GM12891 (cell line): Measurements from ENCODE around the gene ZNF655. TPM values are rescaled to one million over a fixed set of nuclear protein-coding genes. Genes with fewer than 3 reads are reported as not detected.

ENCODE experiments used
- DNase-seq: peaks from one replicate; pipeline ENCODE4 v3.0.0; 2011; ENCODE audit warnings: low spot score; ENCODE audit not compliant: insufficient read length
- FAIRE-seq: peaks from 2 replicates; lab custom pipeline; 2011; peaks lifted over from hg19 to GRCh38; lab: Jason Lieb, UNC
- PAX5 ChIP-seq: IDR thresholded peaks from 2 replicates; pipeline ENCODE4 v1.6.1; 2011; ENCODE audit warnings: low read length, moderate library complexity, mild to moderate bottlenecking; ENCODE audit not compliant: insufficient read depth, severe bottlenecking
- POLR2A ChIP-seq: IDR thresholded peaks from 2 replicates; pipeline ENCODE4 v1.6.1; 2011; ENCODE audit warnings: low read depth, low read length, control low read depth
- POLR2AphosphoS5 ChIP-seq: IDR thresholded peaks from 2 replicates; pipeline ENCODE4 v1.6.1; 2011; ENCODE audit warnings: low read depth, low read length, control low read depth
- POU2F2 ChIP-seq: IDR thresholded peaks from 2 replicates; pipeline ENCODE4 v1.6.1; 2011; ENCODE audit warnings: low read depth, mild to moderate bottlenecking, control low read depth, low read length, moderate library complexity
- SPI1 ChIP-seq: IDR thresholded peaks from 2 replicates; pipeline ENCODE4 v1.6.1; 2011; ENCODE audit warnings: low read depth, low read length, control low read depth
- TAF1 ChIP-seq: IDR thresholded peaks from 2 replicates; pipeline ENCODE4 v1.6.1; 2011; ENCODE audit warnings: low read depth, low read length, control low read depth
- polyA plus RNA-seq: library from polyadenylated mRNA; unstranded; fragments of >200 nt; gene quantifications from one replicate; pipeline ENCODE4 v1.2.1, GENCODE V29; 2012; ENCODE audit warnings: low read depth, missing spikeins, inconsistent platforms; ENCODE audit not compliant: missing spikeins

ZNF655 gene
- 35.5 TPM for polyA plus RNA-seq

DNA sequence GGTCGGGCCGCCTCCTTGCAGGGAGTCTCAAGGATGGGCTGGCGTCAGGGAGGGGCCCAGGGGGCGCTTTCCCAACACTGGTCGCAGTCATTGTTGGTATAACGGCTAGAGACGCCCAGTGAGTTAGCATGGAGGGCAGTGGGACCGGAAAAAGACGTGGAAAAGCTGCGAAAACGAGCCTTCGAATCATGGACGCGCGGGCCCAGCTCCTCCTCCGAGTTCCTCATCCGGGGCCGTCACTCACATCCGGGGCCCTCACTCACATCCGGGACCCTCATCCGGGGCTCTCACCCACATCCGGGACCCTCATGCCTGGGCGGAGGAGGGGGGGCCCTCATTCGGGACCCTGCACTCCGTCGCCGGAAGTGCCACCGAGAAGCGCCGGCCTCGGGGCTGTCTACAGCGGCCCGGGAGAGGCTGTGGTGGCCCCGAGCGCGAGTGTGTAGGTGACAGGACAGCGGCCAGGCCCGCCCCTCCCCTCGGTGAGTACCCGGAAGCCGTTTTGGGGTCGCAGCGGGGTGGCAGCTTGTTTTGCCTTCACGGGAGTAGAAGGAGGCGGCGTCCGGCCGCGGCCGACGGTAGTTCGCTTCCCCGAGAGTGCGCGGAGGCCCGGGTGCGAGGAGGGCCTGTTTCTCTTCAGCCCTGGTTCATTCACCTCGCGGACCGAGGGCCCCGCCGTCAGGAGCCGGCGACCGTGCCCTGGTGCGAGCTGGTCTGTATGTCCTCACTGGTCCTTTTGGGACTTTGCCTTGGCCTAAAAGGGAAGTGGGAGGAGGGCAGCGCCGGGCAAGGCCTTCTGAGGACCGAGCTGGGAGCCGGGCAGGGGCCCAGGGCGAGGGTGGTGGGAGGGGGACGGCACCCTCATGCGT is at the start of gene ZNF655:
ZNF655 (plus strand) TSS at position 337 of the 869 bp plus-strand sequence. CDS start 1,918 bp downstream, outside the sequence.
- DNase-seq (peak; percentile 90), FAIRE-seq (no peak)
- TF ChIP-seq PAX5 (no peak), POU2F2 (peak; percentile 29), POLR2AphosphoS5 (peak; percentile 96), POLR2A (peak; percentile 95), TAF1 (peak; percentile 75; the same call in 1 of the 2 replicates), SPI1 (peak; percentile 87)

GRCh38 chr7:99514050-99514449 is 44.4 kb upstream of the ZNF655 start:
- DNase-seq = no peak
- FAIRE-seq = no peak
- TF ChIP-seq POLR2AphosphoS5 = no peak
- TF ChIP-seq PAX5 = no peak
- no peak for TF ChIP-seq POU2F2
- TF ChIP-seq TAF1 = no peak
- TF ChIP-seq POLR2A = no peak
- no peak for TF ChIP-seq SPI1

- no peak for DNase-seq
- no peak for FAIRE-seq
- TF ChIP-seq POU2F2 (no peak), TAF1 (no peak), SPI1 (no peak), POLR2A (no peak), POLR2AphosphoS5 (no peak), PAX5 (no peak)
Observed at GRCh38 chr7:99521399-99521798, 37.0 kb upstream of the ZNF655 start.

GRCh38 chr7:99525713-99526440 is 32.6 kb upstream of the ZNF655 start:
- TF ChIP-seq POU2F2 = no peak
- TF ChIP-seq POLR2AphosphoS5 = no peak
- TF ChIP-seq PAX5 = no peak
- TF ChIP-seq SPI1 = no peak
- TF ChIP-seq TAF1 = no peak
- no peak for TF ChIP-seq POLR2A
- no peak for DNase-seq
- no peak for FAIRE-seq

- no peak for DNase-seq
- no peak for TF ChIP-seq TAF1
- no peak for TF ChIP-seq SPI1
- no peak for TF ChIP-seq POU2F2
- TF ChIP-seq PAX5 = no peak
- no peak for TF ChIP-seq POLR2AphosphoS5
- no peak for TF ChIP-seq POLR2A
- no peak for FAIRE-seq
Observed at GRCh38 chr7:99531354-99531765, 27.1 kb upstream of the ZNF655 start.

DNA sequence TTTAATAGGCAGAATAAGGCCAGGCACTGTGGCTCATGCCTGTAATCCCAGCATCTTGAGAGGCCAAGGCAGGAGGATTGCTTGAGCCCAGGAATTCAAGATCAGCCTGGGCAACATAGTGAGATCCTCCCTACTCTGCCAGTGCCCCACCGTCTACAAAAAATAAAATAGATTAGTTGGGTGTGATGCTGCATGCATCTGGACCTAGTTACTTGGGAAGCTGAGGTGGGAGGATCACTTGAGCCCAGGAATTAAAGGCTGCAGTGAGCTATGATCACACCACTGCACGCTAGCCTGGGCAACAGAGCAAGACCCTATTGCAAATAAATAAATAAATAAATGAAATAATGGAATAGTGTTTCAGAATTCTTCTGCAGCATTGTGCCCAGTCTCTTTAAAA is 22.8 kb upstream of the ZNF655 start:
- FAIRE-seq = no peak
- no peak for DNase-seq
- no peak for TF ChIP-seq TAF1

GRCh38 chr7:99539213-99539811 is 19.1 kb upstream of the ZNF655 start:
- FAIRE-seq (no peak), DNase-seq (no peak)
- TF ChIP-seq POLR2AphosphoS5 (no peak), POU2F2 (no peak), PAX5 (no peak), SPI1 (no peak), TAF1 (no peak), POLR2A (no peak)

DNA sequence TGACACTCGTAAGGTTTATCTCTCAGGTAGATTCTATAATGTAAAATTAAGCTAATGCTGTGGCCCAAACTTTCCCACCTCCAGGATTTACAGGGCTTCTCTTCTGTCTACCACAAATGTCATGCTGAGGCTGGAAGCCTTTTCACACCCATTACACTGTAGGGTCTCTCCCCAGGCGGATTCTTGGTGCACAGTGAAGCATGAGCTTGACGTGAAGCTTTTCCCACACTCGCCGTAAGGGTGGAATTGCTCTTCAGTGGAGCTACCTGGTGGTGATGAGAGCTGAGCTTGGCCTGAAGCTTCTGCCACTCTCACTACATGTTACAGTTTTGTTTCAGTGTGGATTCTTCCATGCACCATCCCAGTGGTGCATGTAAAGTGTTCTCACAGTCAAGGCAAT is 17.9 kb upstream of the ZNF655 start:
- DNase-seq (no peak), FAIRE-seq (no peak)
- TF ChIP-seq SPI1 = no peak
- TF ChIP-seq POU2F2 = no peak

DNA sequence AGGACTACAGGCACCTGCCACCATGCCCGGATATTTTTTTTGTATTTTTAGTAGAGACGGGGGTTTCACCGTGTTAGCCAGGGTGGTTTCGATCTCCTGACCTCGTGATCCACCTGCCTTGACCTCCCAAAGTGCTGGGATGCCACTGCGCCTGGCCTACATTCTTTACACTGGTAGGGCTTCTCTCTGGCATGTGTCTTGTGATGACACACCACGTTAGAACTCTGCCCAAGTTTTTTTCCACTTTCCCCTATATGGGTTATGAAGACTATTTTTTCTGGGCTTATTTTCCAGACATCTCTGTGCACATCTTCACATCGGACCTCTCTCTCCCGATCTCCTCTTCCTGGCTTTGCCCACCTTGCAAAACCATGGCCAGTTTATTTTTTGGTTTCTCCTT is 17.2 kb upstream of the ZNF655 start:
- DNase-seq (no peak), FAIRE-seq (no peak)
- TF ChIP-seq SPI1 = no peak
- no peak for TF ChIP-seq POLR2AphosphoS5
- TF ChIP-seq POLR2A = no peak
- no peak for TF ChIP-seq POU2F2
- TF ChIP-seq TAF1 = no peak
- no peak for TF ChIP-seq PAX5
